NCI-H2029 (cell line): ENCODE data around the gene CHRM5.
"Not testable (repeated sequence)": the region's sequence is repeated elsewhere in the genome, so short reads cannot be mapped to it uniquely, and the experiment has no call there.

Source experiments
- DNase-seq: peaks from one replicate; lab custom pipeline; 2025; lab: John Stamatoyannopoulos, UW

The CHRM5 gene

DNA sequence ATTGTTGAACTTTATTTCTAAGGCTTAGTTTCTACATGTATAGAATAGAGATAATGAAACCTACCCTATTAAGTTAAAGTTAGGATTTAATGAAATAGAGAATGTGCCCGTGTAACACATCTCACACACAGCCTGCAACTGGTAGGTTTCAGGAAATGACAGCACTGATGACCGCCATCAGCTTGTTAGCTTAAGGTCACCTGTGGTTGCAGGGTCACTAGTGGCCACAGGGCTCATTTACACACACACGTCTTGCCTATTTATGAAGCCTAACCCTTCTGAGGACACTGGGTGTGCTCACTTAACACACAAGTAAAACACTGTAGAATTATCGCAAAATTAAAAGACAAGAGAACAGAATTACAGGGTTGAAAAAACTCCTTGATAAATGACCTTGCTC lies 20.1 kb downstream of the CHRM5 start:
- no peak for DNase-seq

DNA sequence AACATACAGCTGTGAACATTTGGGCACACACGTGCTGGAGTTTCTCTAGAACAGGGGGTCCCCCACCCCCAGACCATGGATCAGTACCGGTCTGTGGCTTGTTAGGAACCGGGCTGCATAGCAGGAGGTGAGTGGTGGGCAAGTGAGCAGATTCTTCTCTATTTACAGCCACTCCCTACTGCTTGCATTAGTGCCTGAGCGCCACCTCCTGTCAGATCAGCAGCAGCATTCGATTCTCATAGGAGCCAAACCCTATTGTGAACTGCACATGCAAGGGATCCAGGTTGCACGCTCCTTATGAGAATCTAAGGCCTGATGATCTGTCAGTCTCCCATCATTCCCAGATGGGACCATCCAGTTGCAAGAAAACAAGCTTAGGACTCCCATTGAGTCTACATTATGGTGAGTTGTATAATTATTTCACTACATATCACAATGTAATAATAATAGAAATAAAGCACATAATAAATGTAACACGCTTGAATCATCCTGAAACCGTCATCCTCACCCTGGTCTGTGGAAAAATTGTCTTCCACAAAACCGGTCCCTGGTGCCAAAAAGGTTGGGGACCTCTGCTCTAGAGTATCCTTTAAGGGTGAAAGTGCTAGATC lies 25.8 kb downstream of the CHRM5 start:
- no peak for DNase-seq

- DNase-seq: not testable (repeated sequence)
These were observed 27.4 kb downstream of the CHRM5 start for GRCh38 chr15:33995666-33996065.

DNA sequence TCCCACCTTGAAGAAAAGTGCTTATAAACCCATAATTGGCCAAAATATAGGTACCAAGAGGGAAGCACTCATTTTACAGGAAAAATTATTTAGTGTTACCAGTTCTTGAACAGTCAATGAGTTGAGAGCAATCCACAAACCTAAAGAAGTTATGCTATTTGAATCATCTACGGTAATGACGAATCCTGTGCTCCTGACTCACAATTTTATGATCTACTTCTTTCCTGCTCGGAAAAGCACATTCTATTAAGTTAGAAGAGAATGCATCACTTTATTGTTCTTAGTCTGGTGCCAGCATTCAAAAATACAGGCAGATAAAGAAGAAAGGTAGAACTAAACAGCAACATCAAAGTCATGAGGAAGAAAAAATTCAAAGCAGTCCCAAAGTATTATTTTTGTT lies 33.2 kb downstream of the CHRM5 start:
- no peak for DNase-seq

- DNase-seq: no peak
These were observed 38.1 kb downstream of the CHRM5 start for GRCh38 chr15:34006381-34006780.

DNA sequence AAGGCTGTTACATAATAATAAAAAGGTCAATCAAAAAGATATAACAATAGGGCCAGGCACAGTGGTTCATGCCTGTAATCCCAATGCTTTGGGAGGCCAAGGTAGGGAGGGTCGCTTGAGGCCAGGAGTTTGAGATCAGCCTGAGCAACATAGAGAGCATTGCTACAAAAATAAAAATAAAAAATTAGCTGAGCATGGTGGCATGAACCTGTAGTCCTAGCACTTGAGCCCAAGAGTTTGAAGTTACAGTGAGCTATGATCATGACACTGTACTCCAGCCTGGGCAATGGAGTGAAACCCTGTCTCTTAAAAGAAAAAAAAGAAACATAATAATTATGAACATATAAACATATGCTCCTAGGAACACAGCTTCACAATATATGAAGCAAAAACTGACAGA lies 41.4 kb downstream of the CHRM5 start:
- DNase-seq: no peak

- DNase-seq: no peak
These were observed 42.6 kb downstream of the CHRM5 start for GRCh38 chr15:34010921-34011320.

DNA sequence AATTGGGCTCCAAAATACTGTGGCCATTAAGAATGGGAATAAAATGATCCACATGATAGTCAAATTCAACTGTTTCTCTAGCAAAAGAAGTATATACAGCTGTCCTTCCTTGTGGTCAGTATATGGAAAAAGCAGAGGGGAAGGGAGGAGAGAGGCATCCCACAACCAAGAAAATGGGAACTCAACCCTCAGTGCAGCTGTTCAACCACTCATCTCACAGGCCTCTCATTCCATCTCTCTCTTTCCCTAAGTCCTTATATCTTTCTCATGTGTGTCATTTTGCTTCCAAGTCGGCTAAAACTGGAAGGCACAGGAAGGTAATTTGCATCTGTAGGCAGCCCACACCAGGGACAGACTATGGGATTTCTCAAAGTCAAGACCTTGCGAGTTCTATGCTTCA lies 43.2 kb downstream of the CHRM5 start:
- DNase-seq: no peak

GRCh38 chr15:34012461-34013028 lies 44.2 kb downstream of the CHRM5 start:
- no peak for DNase-seq

GRCh38 chr15:34013746-34014145 lies 45.4 kb downstream of the CHRM5 start:
- no peak for DNase-seq

GRCh38 chr15:34014556-34014955 lies 46.3 kb downstream of the CHRM5 start:
- DNase-seq: no peak

- no peak for DNase-seq
These were observed 49.8 kb downstream of the CHRM5 start for GRCh38 chr15:34018021-34018645.

DNA sequence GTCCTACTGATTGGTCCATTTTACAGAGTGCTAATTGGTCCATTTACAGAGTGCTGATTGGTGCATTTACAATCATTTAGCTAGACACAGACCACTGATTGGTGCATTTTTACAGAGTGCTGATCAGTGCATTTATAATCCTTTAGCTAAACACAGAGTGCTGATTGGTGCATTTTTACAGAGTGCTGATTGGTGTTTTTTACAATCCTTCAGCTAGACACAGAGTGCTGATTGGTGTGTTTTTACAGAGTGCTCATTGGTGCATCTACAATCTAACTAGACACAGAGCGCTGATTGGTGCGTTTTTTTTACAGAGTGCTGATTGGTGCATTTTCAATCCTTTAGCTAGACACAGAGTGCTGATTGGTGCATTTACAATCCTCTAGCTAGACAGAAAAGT lies 50.4 kb downstream of the CHRM5 start:
- DNase-seq: not testable (repeated sequence)

GRCh38 chr15:34019369-34019990 lies 51.2 kb downstream of the CHRM5 start:
- DNase-seq: no peak

DNA sequence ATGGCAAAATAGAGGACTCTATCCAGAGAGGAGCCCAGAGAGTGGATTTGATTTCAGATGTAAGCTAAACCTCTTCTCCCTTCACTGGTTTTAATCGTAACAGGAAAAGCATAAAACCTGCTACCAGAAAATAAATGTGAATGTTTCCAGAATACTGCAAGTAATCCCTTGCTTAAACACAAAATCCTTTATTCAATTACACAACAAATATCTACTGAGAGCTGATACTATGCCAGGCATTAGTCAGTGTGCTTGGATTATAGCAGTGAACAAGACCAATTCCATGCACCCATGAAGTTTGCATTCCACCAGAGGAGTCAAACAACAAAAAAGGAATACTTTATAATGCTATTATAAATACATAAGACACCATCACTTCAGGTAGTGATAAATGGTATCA lies 55.6 kb downstream of the CHRM5 start:
- DNase-seq: no peak

DNA sequence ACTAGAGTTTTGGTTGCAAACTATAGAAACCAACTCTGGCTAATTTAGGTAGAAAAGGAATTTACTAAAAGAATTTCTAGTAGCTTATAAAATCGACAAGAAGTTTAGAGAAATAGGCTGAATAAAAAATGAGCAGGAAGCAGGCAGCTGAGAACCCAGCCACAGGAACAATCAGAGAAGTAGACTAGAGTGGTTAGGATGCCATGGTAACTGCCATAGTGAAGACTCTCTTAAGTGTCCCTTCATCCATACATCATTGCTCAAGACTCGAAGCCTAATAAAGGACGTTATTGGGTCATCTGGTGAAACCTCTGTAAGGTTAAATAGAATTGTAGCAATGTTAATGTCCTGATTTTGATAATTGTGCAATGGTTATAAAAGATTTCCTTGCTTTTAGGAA lies 57.0 kb downstream of the CHRM5 start:
- DNase-seq: no peak

DNA sequence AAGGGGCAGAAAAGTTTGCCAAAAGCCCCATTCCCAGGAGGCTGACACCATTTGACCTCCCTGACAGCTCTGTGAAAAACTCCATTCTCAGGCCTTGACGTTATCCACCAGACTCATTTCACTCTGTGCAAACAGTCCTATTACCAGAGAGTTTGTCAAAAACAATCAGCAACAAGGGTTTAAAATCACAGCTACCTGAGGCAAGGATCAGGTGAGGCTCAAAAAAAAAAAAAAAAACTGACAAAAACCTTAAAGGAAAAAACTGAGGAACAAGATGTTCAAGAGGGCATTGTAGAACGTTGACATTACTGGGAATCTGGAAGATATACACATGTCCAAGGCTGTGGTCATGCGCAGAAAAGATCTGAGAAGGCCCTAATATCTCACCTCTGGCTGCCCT lies 59.3 kb downstream of the CHRM5 start:
- no peak for DNase-seq

DNA sequence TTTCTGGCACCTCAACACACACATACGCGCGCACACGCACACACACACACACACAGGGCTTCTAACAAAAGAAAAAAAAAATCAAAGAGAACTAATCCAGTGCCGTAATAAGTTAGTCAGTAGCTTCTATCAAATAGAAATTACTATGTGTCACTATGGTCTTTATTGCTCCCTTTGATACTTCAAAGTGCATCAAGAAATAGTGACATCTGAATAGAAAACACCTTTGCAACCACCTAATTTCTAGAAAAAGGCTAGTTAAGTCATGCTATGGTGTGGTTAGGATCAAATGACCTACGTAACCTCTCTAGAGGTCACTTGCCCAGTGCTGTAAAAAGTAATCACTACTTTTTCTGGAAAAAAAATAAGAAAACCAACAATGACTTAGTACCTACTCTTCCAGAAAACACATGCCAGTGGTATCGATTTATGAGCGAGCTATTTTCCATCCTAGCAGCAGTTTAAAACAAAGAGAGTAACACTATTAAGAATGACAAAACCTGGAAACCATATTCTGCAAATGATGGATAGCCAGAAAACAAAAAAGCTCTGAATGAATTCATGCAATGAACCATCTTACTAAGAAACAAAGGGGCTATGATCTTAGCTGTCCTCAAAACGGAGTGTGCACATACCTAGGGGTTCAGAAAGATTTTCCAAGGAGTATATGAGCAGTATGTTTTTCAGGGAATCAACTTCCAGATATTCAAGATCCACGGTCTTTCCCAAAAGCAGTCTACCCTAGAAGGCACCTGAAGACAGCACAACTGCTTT lies 63.9 kb downstream of the CHRM5 start:
- DNase-seq: no peak

- peak; percentile 9 for DNase-seq
These were observed 70.0 kb downstream of the CHRM5 start for GRCh38 chr15:34038023-34038870.

GRCh38 chr15:34038871-34039789 lies 70.8 kb downstream of the CHRM5 start, which contains the start of gene AVEN:
Gene AVEN, minus strand, starts transcription at chr15:34039204. Its CDS starts 158 bp downstream, at chr15:34039046.
- peak; percentile 2 for DNase-seq

GRCh38 chr15:34039790-34040113 lies 71.5 kb downstream of the CHRM5 start:
- DNase-seq: no peak
